ENCODE measurements around the gene HINFP. TPM values are rescaled to one million over a fixed set of nuclear protein-coding genes. Genes with fewer than 3 reads are reported as not detected.

Gene HINFP
- total and polyA plus RNA-seq, 4 donors: 10.4 to 24.5 (median 17.8) TPM

GRCh38 chr11:119167933-119168332, 46.6 kb downstream of the HINFP start:
- ATAC-seq (ENCODE audit: insufficient read depth, low FRiP score) (no peak), DNase-seq (no peak)
- H3K27me3 ChIP-seq (ENCODE audit: control insufficient read depth in 3 of 3, insufficient read depth in 3 of 3, low read length in 2 of 3): no peaks in the 10 kb centered on the region
- H3K9ac ChIP-seq (ENCODE audit: insufficient read depth in 1 of 2, low read length in 2 of 2): no peak overlapping the region
- 59 to 68% methylated on average over 6 of the region's 6 CpGs for WGBS, 2 donors
- no peak for TF ChIP-seq CTCF (IDR thresholded peaks at IDR 0.05; ENCODE audit: control extremely low read depth, extremely low read depth)
- no peak overlapping the region for H3K27ac ChIP-seq (ENCODE audit: low read depth in 1 of 2, low read length in 1 of 2)
- H3K9me3 ChIP-seq (ENCODE audit: control insufficient read depth in 4 of 4, insufficient read depth in 3 of 4, low read length in 3 of 4): no peaks in the 10 kb centered on the region
- H3K4me3 ChIP-seq: no peak overlapping the region
- peaks cover 0 to 8% (median 0%) of the 10 kb centered on the region in 5 donors for H3K4me1 ChIP-seq (ENCODE audit: control insufficient read depth in 5 of 5, insufficient read depth in 5 of 5, low read length in 5 of 5)
- no peaks in the 10 kb centered on the region for H3K36me3 ChIP-seq (ENCODE audit: control insufficient read depth in 4 of 4, insufficient read depth in 4 of 4, low read length in 4 of 4)

- ATAC-seq (ENCODE audit: insufficient read depth, low FRiP score): peak; percentile 94
- peak within 1 kb of the TSS; percentile 67 for H3K4me3 ChIP-seq
- H3K9ac ChIP-seq (ENCODE audit: insufficient read depth in 1 of 2, low read length in 2 of 2): peak within 1 kb of the TSS; percentile 48 to 85
- peaks cover 0 to 2% (median 0%) of the 10 kb centered on the region in 4 donors for H3K36me3 ChIP-seq (ENCODE audit: control insufficient read depth in 4 of 4, insufficient read depth in 4 of 4, low read length in 4 of 4)
- 3 to 7% methylated on average over 35 to 63 of the region's 63 CpGs for WGBS, 2 donors
- peak; percentile 71 for TF ChIP-seq CTCF (IDR thresholded peaks at IDR 0.05; ENCODE audit: control extremely low read depth, extremely low read depth)
- peak; percentile 90 to 91 (median 90) for DNase-seq
- H3K9me3 ChIP-seq (ENCODE audit: control insufficient read depth in 4 of 4, insufficient read depth in 3 of 4, low read length in 3 of 4): no peaks in the 10 kb centered on the region
- no peaks in the 10 kb centered on the region for H3K27me3 ChIP-seq (ENCODE audit: control insufficient read depth in 3 of 3, insufficient read depth in 3 of 3, low read length in 2 of 3)
- peak within 1 kb of the TSS; percentile 96 to 97 for H3K27ac ChIP-seq (ENCODE audit: low read depth in 1 of 2, low read length in 1 of 2)
- peaks cover 0 to 8% (median 0%) of the 10 kb centered on the region in 5 donors for H3K4me1 ChIP-seq (ENCODE audit: control insufficient read depth in 5 of 5, insufficient read depth in 5 of 5, low read length in 5 of 5)
These were observed 47.3 kb downstream of the HINFP start, which contains the start of gene NLRX1 for GRCh38 chr11:119168471-119169281. TSS of gene NLRX1 (plus strand) at chr11:119168725. CDS start at chr11:119171404, 2,679 bp downstream.

GRCh38 chr11:119169282-119169719, 47.9 kb downstream of the HINFP start:
- Histone ChIP-seq H3K27me3 (ENCODE audit: control insufficient read depth in 3 of 3, insufficient read depth in 3 of 3, low read length in 2 of 3) (no peaks in the 10 kb centered on the region), H3K4me1 (ENCODE audit: control insufficient read depth in 5 of 5, insufficient read depth in 5 of 5, low read length in 5 of 5) (peaks cover 0 to 8% (median 0%) of the 10 kb centered on the region in 5 donors), H3K9me3 (ENCODE audit: control insufficient read depth in 4 of 4, insufficient read depth in 3 of 4, low read length in 3 of 4) (no peaks in the 10 kb centered on the region), H3K9ac (ENCODE audit: insufficient read depth in 1 of 2, low read length in 2 of 2) (peak overlapping the region; percentile 48 to 85), H3K36me3 (ENCODE audit: control insufficient read depth in 4 of 4, insufficient read depth in 4 of 4, low read length in 4 of 4) (peaks cover 0 to 5% (median 0%) of the 10 kb centered on the region in 4 donors), H3K4me3 (peak overlapping the region; percentile 67), H3K27ac (ENCODE audit: low read depth in 1 of 2, low read length in 1 of 2) (peak overlapping the region; percentile 96 to 97)
- TF ChIP-seq CTCF (IDR thresholded peaks at IDR 0.05; ENCODE audit: control extremely low read depth, extremely low read depth): no peak
- peak; percentile 51 for ATAC-seq (ENCODE audit: insufficient read depth, low FRiP score)
- peak; percentile 52 to 61 (median 57) for DNase-seq
- WGBS, 2 donors: 14 to 16% methylated on average over 15 of the region's 15 CpGs
